Stomach (tissue), 9 donors: ENCODE results near the gene IFT43. TPM values are rescaled to one million over a fixed set of nuclear protein-coding genes. Genes with fewer than 3 reads are reported as not detected.

Source experiments
- DNase-seq, 2 donors: peaks; one replicate each; pipeline versions ENCODE4 v3.0.0 to v3.0.0-alpha.2; 2013 to 2019
- H3K27ac ChIP-seq, 5 donors: fragments of 200-600 bp in 4 of 5; sonication (generic) in 4 of 5; one replicate each; pipeline ENCODE4 v1.5.1; 2013 to 2019; ENCODE audit warnings: mild to moderate bottlenecking in 1 of 5, moderate library complexity in 1 of 5
- H3K27me3 ChIP-seq, 3 donors: fragments of 200-600 bp; sonication (generic); one replicate each; pipeline ENCODE4 v1.5.1; 2017 to 2019; ENCODE audit warnings: mixed run types in 1 of 3
- H3K36me3 ChIP-seq, 4 donors: fragments of 200-600 bp; sonication (generic); 1 replicate in 3 of 4; 2 replicates in 1 of 4; pipeline ENCODE4 v1.5.1; 2016 to 2019
- H3K4me1 ChIP-seq, 4 donors: fragments of 200-600 bp; sonication (generic); one replicate each; pipeline ENCODE4 v1.5.1; 2016 to 2019
- H3K4me3 ChIP-seq, 4 donors: fragments of 200-600 bp; sonication (generic) in 3 of 4; one replicate each; pipeline ENCODE4 v1.5.1; 2016 to 2019; ENCODE audit warnings: mild to moderate bottlenecking in 1 of 4
- H3K9me3 ChIP-seq, 4 donors: fragments of 200-600 bp; sonication (generic); one replicate each; pipeline ENCODE4 v1.5.1; 2016 to 2019
- EP300 ChIP-seq: sonication (generic); formaldehyde crosslinking; IDR thresholded peaks from one replicate; pipeline ENCODE4 v1.6.1; 2017; ENCODE audit warnings: antibody characterized with exemption
- POLR2A ChIP-seq, 4 donors: fragments of 450-650 bp; IDR thresholded peaks; one replicate each; pipeline ENCODE4 v1.6.1; 2016; ENCODE audit warnings: antibody characterized with exemption in 4 of 4, control low read depth in 2 of 4, mild to moderate bottlenecking in 1 of 4, moderate library complexity in 1 of 4
- POLR2AphosphoS5 ChIP-seq, 3 donors: sonication (generic); formaldehyde crosslinking; IDR thresholded peaks; one replicate each; pipeline ENCODE4 v1.6.1; 2016; ENCODE audit warnings: antibody characterized with exemption in 3 of 3
- WGBS, 5 donors: extraction: QIAGEN DNeasy Blood & Tissue Kit in 3 of 5; methylation state at CpG; one replicate each; pipeline versions ENCODE4 v1.1.5 to v1.1.7; 2013 to 2018; 5-methylcytosine and 5-hydroxymethylcytosine counted together
- intact Hi-C: fragments of 100-400 bp; cut with DNase I; formaldehyde crosslinking; loops from one replicate; pipeline ENCODE4 v1.15.1; 2023; ENCODE audit warnings: low total_unique reads
- polyA plus RNA-seq, 3 donors: library from polyadenylated mRNA; stranded (reverse); fragments of 200-250 nt; gene quantifications; one replicate each; pipeline ENCODE4 v1.2.3, GENCODE V29; 2013
- total RNA-seq, 5 donors: library from RNA; depleted of rRNA; stranded (reverse); fragments of >200 nt; gene quantifications; one replicate each; pipeline versions ENCODE4 v1.1.0 to v1.2.3, GENCODE V29; 2014 to 2016
- TF ChIP-seq, protein P1 (sequence below), 7 experiments: fragments of 450-650 bp in 4 of 7; fragments of 200-600 bp in 3 of 7; sonication (generic) in 3 of 7; IDR thresholded peaks; one replicate each; pipeline ENCODE4 v1.5.1; 2016 to 2019; ENCODE audit warnings: antibody characterized with exemption in 7 of 7, control low read depth in 2 of 7, mild to moderate bottlenecking in 1 of 7
- donor health status: healthy with polysubstance abuse.
- donor health status: Bipolar disorder and iron deficiency.
- donor health status: healthy.

The IFT43 gene
- total and polyA plus RNA-seq, 8 donors, result 7.6 to 129 (median 41.0) TPM

DNA sequence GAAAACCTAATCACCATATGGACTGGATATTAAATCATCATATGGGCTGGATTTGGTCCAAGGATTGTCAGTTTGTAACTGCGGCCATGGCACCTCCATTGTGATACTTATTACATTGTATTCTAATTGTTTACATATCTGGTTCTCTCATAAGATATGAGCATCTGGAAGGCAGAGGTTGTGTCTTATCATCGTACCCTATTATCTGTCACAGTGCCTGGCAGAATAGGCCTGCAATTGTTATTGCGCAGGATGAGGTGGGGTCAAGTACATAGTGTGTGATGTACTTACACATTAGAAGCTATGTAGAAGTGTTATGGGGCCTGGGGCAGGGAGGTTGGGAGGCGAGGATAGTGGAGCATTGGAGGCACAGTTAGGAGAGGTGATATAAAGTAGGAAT is 4.7 kb downstream of the IFT43 start:
- H3K9me3 ChIP-seq, result no peaks in the 10 kb centered on the region

DNA sequence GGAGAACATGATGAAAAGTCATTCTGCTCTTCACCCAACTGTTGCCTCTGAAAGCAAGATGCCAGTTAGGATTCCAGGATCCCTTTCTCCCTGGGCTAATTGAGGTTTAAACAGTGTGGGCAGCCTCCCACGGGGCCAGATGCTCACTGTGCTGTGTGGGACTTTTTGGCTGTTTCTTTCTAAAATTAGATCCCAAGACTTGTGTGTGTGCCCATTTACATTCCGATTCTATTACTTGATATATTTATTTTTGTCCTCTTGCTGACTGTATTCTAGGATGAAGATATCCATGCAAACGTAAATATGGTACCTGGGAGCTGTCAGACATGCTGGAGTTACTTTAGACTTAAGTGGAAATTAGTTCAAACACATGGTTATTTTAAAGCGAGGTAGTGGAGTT is 6.2 kb downstream of the IFT43 start:
- H3K36me3 ChIP-seq, result peaks cover 4 to 58% (median 40%) of the 10 kb centered on the region in 4 donors
- TF ChIP-seq POLR2AphosphoS5 (IDR thresholded peaks at IDR 0.05), result no peak
- TF ChIP-seq, protein P1, sequence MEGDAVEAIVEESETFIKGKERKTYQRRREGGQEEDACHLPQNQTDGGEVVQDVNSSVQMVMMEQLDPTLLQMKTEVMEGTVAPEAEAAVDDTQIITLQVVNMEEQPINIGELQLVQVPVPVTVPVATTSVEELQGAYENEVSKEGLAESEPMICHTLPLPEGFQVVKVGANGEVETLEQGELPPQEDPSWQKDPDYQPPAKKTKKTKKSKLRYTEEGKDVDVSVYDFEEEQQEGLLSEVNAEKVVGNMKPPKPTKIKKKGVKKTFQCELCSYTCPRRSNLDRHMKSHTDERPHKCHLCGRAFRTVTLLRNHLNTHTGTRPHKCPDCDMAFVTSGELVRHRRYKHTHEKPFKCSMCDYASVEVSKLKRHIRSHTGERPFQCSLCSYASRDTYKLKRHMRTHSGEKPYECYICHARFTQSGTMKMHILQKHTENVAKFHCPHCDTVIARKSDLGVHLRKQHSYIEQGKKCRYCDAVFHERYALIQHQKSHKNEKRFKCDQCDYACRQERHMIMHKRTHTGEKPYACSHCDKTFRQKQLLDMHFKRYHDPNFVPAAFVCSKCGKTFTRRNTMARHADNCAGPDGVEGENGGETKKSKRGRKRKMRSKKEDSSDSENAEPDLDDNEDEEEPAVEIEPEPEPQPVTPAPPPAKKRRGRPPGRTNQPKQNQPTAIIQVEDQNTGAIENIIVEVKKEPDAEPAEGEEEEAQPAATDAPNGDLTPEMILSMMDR (IDR thresholded peaks at IDR 0.05), result no peak
- TF ChIP-seq POLR2A (IDR thresholded peaks at IDR 0.05), result no peak
- no peak for TF ChIP-seq EP300
- H3K4me1 ChIP-seq, result peaks cover 2 to 40% (median 16%) of the 10 kb centered on the region in 4 donors
- intact Hi-C loops, result no loop called here
- H3K9me3 ChIP-seq, result no peaks in the 10 kb centered on the region
- H3K27ac ChIP-seq, result peak overlapping the region in 3 of 5 donors; percentile 21 to 85 (median 38)
- whole genome bisulfite sequencing, 5 donors, result 57 to 89% (median 80%) methylated on average over 4 of the region's 4 CpGs
- no peak for DNase-seq
- no peaks in the 10 kb centered on the region for H3K27me3 ChIP-seq
- no peak overlapping the region for H3K4me3 ChIP-seq

More for the DNA sequence above, 4.7 kb downstream of the IFT43 start:
- Histone ChIP-seq H3K36me3 (peaks cover 4 to 46% (median 27%) of the 10 kb centered on the region in 4 donors), H3K27ac (peak overlapping the region in 3 of 5 donors; percentile 49 to 85 (median 83)), H3K4me3 (no peak overlapping the region), H3K27me3 (no peaks in the 10 kb centered on the region), H3K4me1 (peaks cover 6 to 41% (median 24%) of the 10 kb centered on the region in 4 donors)
- DNase-seq, result no peak
- TF ChIP-seq, protein P1 (IDR thresholded peaks at IDR 0.05), result no peak
- no peak for TF ChIP-seq POLR2A (IDR thresholded peaks at IDR 0.05)
- no peak for TF ChIP-seq POLR2AphosphoS5 (IDR thresholded peaks at IDR 0.05)
- TF ChIP-seq EP300, result no peak
- 90 to 96% (median 95%) methylated on average over 4 of the region's 4 CpGs for WGBS, 5 donors
- intact Hi-C loops, result no loop called here

DNA sequence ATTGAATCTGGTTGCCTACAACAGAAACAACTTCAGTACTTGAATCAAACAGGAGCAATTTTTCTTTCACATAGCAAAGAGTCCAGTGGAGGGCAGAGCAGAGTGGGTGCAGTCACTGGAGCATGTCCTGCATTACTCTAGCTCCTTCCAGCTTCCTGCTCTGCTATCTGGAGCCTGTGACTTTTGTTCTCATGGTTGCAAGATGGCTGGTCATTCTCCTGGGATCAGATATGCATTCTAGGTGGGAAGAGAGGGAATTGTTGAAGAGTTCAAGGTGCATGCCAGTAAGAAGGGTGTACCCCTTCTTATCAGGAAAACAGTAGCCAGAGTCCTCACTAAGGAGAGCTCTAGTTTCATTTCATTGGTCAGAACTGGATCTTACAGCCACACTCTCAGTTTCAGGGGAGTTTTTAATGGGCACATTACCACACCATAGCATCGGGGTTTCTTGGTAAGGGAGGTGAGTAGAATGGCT is 8.0 kb downstream of the IFT43 start:
- TF ChIP-seq, protein P1 (IDR thresholded peaks at IDR 0.05), result no peak
- TF ChIP-seq POLR2AphosphoS5 (IDR thresholded peaks at IDR 0.05), result peak in 1 of 3 donors; percentile 65
- H3K4me1 ChIP-seq, result peaks cover 0 to 28% (median 8%) of the 10 kb centered on the region in 4 donors

DNA sequence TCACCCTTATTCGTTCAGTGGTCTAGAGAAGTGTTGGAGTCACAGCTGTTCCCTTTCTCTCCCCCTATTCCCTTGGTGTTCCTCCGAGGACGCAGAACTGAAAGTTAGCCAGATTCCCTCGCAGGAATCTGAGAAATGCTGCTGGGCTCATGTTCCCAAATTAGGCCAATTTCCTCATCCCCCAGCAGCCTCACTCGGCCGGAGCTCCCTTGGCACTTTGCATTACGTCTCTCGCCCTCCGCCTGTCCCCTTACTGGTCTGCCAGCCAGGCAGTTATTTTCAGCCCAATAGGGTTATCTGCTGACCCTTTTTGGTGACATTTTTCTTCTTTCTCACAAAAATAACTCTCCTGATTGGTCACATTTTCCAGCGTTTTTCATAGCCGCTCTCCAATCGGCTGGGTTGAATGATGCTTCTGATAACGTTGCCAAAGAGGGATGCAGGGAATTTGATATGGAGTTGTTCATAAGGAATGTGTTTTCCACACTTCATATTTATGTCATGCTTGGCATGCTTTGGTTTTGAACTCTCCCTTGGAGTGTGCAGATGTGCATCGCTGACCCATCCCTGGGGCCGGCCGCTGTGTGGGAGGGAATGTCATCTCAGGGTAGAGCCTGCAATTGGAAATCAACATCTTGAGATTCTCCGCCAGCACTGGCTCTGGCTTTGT is 9.9 kb downstream of the IFT43 start:
- WGBS, 5 donors, result 62 to 81% (median 75%) methylated on average over 17 of the region's 17 CpGs
- H3K4me3 ChIP-seq, result peak overlapping the region in 1 of 4 donors; percentile 19
- H3K27me3 ChIP-seq, result no peaks in the 10 kb centered on the region
- no peaks in the 10 kb centered on the region for H3K9me3 ChIP-seq
- peak in 1 of 2 donors; percentile 80 for DNase-seq
- peak overlapping the region in 4 of 5 donors; percentile 64 to 85 (median 71) for H3K27ac ChIP-seq
- H3K4me1 ChIP-seq, result peaks cover 0 to 19% (median 3%) of the 10 kb centered on the region in 4 donors
- H3K36me3 ChIP-seq, result peaks cover 10 to 83% (median 64%) of the 10 kb centered on the region in 4 donors
- intact Hi-C loops, result no loop called here
- TF ChIP-seq, protein P1 (IDR thresholded peaks at IDR 0.05), result no peak
- TF ChIP-seq POLR2AphosphoS5 (IDR thresholded peaks at IDR 0.05), result peak in 2 of 3 donors; percentile 40 to 67
- no peak for TF ChIP-seq POLR2A (IDR thresholded peaks at IDR 0.05)
- peak; percentile 26 for TF ChIP-seq EP300

More for the DNA sequence above, 8.0 kb downstream of the IFT43 start:
- 50 to 68% (median 63%) methylated on average over 1 of the region's 1 CpG for WGBS, 5 donors
- intact Hi-C loops, result no loop called here
- Histone ChIP-seq H3K9me3 (no peaks in the 10 kb centered on the region), H3K4me3 (no peak overlapping the region), H3K36me3 (peaks cover 8 to 77% (median 58%) of the 10 kb centered on the region in 4 donors), H3K27ac (peak overlapping the region in 2 of 5 donors; percentile 71 to 85), H3K27me3 (no peaks in the 10 kb centered on the region)
- peak in 1 of 2 donors; percentile 65 for DNase-seq
